ENCODE data around the gene CCDC184. TPM values are rescaled to one million over a fixed set of nuclear protein-coding genes. Genes with fewer than 3 reads are reported as not detected.
"Not testable (repeated sequence)": the region's sequence is repeated elsewhere in the genome, so short reads cannot be mapped to it uniquely, and the experiment has no call there.

Gene CCDC184
- total and polyA plus RNA-seq, 11 donors: 0.25 to 1.5 (median 0.65) TPM

DNA sequence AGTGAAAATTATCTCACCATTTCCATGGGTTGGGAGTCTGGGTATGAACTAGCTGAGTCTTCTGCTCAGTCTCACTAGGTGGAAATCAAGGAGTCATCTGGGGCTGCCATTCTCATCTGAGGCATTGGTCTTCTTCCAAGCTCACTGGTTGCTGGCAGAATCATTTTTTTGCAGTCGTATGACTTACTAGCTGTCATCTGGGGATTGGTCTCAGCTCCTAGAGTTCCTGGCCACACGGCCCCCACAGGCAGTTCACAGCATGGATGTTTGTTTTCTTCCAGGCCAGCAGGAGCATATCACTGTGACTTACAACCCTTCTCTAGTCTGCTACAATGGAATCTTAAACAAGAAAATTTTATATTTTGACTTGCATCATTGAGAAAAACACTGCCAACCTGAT, 38.2 kb downstream of the CCDC184 start:
- H3K9me3 ChIP-seq: peaks cover 0 to 1% (median 0%) of the 10 kb centered on the region in 12 donors
- ATAC-seq (no peak), DNase-seq (no peak)
- peaks cover 0 to 6% (median 0%) of the 10 kb centered on the region in 9 donors for H3K27me3 ChIP-seq
- peaks cover 0 to 4% (median 0%) of the 10 kb centered on the region in 12 donors for H3K4me1 ChIP-seq
- WGBS, 4 donors: 8 to 25% (median 10%) methylated on average over 2 of the region's 2 CpGs
- H3K27ac ChIP-seq: no peak overlapping the region
- TF ChIP-seq POLR2A (IDR thresholded peaks at IDR 0.05): no peak
- TF ChIP-seq, protein P1, sequence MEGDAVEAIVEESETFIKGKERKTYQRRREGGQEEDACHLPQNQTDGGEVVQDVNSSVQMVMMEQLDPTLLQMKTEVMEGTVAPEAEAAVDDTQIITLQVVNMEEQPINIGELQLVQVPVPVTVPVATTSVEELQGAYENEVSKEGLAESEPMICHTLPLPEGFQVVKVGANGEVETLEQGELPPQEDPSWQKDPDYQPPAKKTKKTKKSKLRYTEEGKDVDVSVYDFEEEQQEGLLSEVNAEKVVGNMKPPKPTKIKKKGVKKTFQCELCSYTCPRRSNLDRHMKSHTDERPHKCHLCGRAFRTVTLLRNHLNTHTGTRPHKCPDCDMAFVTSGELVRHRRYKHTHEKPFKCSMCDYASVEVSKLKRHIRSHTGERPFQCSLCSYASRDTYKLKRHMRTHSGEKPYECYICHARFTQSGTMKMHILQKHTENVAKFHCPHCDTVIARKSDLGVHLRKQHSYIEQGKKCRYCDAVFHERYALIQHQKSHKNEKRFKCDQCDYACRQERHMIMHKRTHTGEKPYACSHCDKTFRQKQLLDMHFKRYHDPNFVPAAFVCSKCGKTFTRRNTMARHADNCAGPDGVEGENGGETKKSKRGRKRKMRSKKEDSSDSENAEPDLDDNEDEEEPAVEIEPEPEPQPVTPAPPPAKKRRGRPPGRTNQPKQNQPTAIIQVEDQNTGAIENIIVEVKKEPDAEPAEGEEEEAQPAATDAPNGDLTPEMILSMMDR (IDR thresholded peaks at IDR 0.05): no peak
- H3K36me3 ChIP-seq: no peaks in the 10 kb centered on the region
- H3K4me3 ChIP-seq: no peak overlapping the region
- intact Hi-C loops (cut with DNase I): no loop called here

DNA sequence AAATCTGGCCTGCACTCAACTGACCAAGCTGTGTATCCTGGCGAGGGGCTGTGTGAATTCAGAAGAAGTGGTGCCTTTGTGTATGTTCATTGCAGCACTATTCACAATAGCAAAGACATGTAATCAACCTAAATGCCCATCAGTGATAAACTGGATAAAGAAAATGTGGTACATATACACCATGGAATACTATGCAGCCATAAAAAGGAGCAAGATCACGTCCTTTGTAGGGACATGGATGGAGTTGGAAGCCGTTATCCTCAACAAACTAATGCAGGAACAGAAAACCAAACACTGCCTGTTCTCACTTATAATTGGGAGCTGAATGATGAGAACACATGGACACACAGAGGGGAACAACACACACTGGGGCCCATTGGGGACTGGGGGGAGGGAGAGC, 41.1 kb downstream of the CCDC184 start:
- H3K9me3 ChIP-seq: peaks cover 0 to 12% (median 0%) of the 10 kb centered on the region in 12 donors
- WGBS, 4 donors: 76 to 86% (median 83%) methylated on average over 3 of the region's 3 CpGs
- H3K27ac ChIP-seq; H3K4me3 ChIP-seq; DNase-seq; intact Hi-C loops (cut with DNase I); ATAC-seq; H3K36me3 ChIP-seq; H3K4me1 ChIP-seq; H3K27me3 ChIP-seq: not testable (repeated sequence)

DNA sequence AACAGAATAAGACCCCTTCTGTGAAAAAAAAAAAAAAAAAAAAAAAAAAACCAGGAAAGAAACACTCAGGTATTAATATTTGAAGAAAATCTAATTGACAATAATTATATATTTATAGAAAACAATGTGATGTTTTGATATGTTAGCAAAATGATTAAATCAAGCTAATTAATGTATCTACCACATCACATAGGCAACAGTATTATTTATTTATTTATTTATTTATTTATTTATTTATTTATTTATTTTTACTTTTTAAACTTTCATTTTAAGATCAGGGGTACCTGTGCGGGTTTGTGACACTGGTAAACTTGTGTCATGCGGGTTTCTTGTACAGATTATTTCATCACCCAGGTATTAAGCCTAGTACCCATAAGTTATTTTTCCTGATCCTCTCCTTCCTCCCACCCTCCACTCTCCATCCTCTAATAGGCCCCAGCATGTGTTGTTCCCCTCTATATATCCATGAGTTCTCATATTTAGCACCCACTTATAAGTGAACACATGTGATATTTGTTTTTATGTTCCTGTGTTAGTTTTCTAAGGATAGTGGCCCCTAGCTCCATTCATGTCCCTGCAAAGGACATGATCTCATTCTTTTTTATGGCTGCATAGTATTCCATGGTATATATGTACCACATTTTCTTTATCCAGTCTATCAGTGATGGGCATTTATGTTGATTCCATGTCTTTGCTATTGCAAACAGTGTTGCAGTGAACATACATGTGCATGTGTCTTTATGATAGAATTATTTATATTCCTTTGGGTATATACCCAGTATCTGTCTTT, 47.9 kb downstream of the CCDC184 start:
- H3K36me3 ChIP-seq; H3K4me3 ChIP-seq; ATAC-seq; H3K27me3 ChIP-seq; DNase-seq; H3K27ac ChIP-seq; intact Hi-C loops (cut with DNase I); H3K4me1 ChIP-seq: not testable (repeated sequence)
- WGBS, 4 donors: 87 to 96% (median 94%) methylated on average over 2 of the region's 2 CpGs
- H3K9me3 ChIP-seq: peaks cover 0 to 15% (median 1%) of the 10 kb centered on the region in 12 donors

Other genes with a start within 250 kb of the CCDC184 start
- gene TMEM106C, start 220.0 kb upstream of the CCDC184 start, total RNA-seq: 10 to 100 TPM; 39.3 to 66.6 (median 50.0) TPM
- gene TMEM106C, start 220.0 kb upstream of the CCDC184 start, polyA plus RNA-seq: 10 to 100 TPM; 23.0 to 63.9 TPM
- gene COL2A1, start 179.2 kb upstream of the CCDC184 start, total RNA-seq: under 1 TPM in 2 of 9 donors, not detected in 7; 0.05 to 0.39 TPM
- gene COL2A1, start 179.2 kb upstream of the CCDC184 start, polyA plus RNA-seq: under 1 TPM in 1 of 2 donors, not detected in 1; 0.04 TPM
- 10 to 100 TPM in 4 of 9 donors, 1 to 10 TPM in 5; 6.9 to 13.6 (median 9.2) TPM for gene SENP1, start 77.6 kb upstream of the CCDC184 start, total RNA-seq
- gene SENP1, start 77.6 kb upstream of the CCDC184 start, polyA plus RNA-seq: 1 to 10 TPM; 2.1 to 3.8 TPM
- 100 to 1,000 TPM; 230 to 901 (median 521) TPM for gene PFKM, start 64.3 kb upstream of the CCDC184 start, total RNA-seq
- gene PFKM, start 64.3 kb upstream of the CCDC184 start, polyA plus RNA-seq: 100 to 1,000 TPM; 160 to 205 TPM
- 10 to 100 TPM; 73.2 to 97.6 (median 81.5) TPM for gene ASB8, start 26.1 kb upstream of the CCDC184 start, total RNA-seq
- 10 to 100 TPM; 24.9 to 49.1 TPM for gene ASB8, start 26.1 kb upstream of the CCDC184 start, polyA plus RNA-seq
- not detected for gene OR10AD1, start 19.6 kb downstream of the CCDC184 start, total RNA-seq
- not detected for gene OR10AD1, start 19.6 kb downstream of the CCDC184 start, polyA plus RNA-seq
- 10 to 100 TPM; 12.6 to 21.1 (median 15.5) TPM for gene ZNF641, start 167.3 kb downstream of the CCDC184 start, total RNA-seq
- gene ZNF641, start 167.3 kb downstream of the CCDC184 start, polyA plus RNA-seq: 1 to 10 TPM; 6.9 to 8.0 TPM